Naive thymus-derived CD8-positive, alpha-beta T cell (primary cell): ENCODE measurements around the gene RNF34. TPM values are rescaled to one million over a fixed set of nuclear protein-coding genes. Genes with fewer than 3 reads are reported as not detected.

Source experiments
- ATAC-seq, 2 donors: fragments of 150-1000 bp; cut with Tn5 transposase in 1 of 2; sonication (Bioruptor Pico), chemical (Tn5 transposase) in 1 of 2; 1 replicate in 1 of 2; 2 replicates in 1 of 2; pipeline ENCODE4 v1.10.0; 2021; ENCODE audit warnings: mild to moderate bottlenecking in 2 of 2, moderate library complexity in 2 of 2
- POLR2A ChIA-PET: fragments of 350-600 bp; sonication (Branson Sonifier 250); formaldehyde crosslinking; loops from one replicate; lab custom pipeline; 2021; ENCODE audit warnings: antibody characterized with exemption; lab: Charles Lee
- DNase-seq, 10 donors: peaks; one replicate each; pipeline versions ENCODE4 v3.0.0 to v3.0.0-alpha.2; 2020 to 2022
- H3K27ac Mint-ChIP-seq, 10 donors: one replicate each; pipeline ENCODE4 v1.8.0; 2020 to 2022; ENCODE audit warnings: mild to moderate bottlenecking in 10 of 10, mixed read lengths in 10 of 10, moderate library complexity in 4 of 10, inconsistent platforms in 1 of 10
- H3K27me3 Mint-ChIP-seq, 5 donors: one replicate each; pipeline ENCODE4 v1.8.0; 2021 to 2022; ENCODE audit warnings: mixed read lengths in 5 of 5
- H3K36me3 Mint-ChIP-seq, 3 donors: one replicate each; pipeline ENCODE4 v1.8.0; 2020 to 2022; ENCODE audit warnings: mixed read lengths in 3 of 3, mild to moderate bottlenecking in 2 of 3, inconsistent platforms in 1 of 3
- H3K4me1 Mint-ChIP-seq, 4 donors: one replicate each; pipeline ENCODE4 v1.8.0; 2021 to 2022; ENCODE audit warnings: mixed read lengths in 4 of 4
- H3K4me3 Mint-ChIP-seq, 10 donors: one replicate each; pipeline ENCODE4 v1.8.0; 2020 to 2022; ENCODE audit warnings: mild to moderate bottlenecking in 10 of 10, mixed read lengths in 10 of 10, moderate library complexity in 6 of 10, inconsistent platforms in 1 of 10
- H3K9me3 Mint-ChIP-seq, 9 donors: one replicate each; pipeline ENCODE4 v1.8.0; 2020 to 2022; ENCODE audit warnings: mixed read lengths in 9 of 9, mild to moderate bottlenecking in 3 of 9, inconsistent platforms in 1 of 9, moderate library complexity in 1 of 9
- polyA plus RNA-seq, 3 donors: library from polyadenylated mRNA; unstranded; fragments of 300-500 nt; fragmentation: Illumina TruSeq; gene quantifications; one replicate each; pipeline ENCODE4 v1.2.3, GENCODE V29; 2021
- total RNA-seq, 8 experiments: library from RNA in 2 of 8; stranded (reverse) in 2 of 8; gene quantifications; one replicate each; pipeline ENCODE4 v1.2.3 and lab custom pipeline; 2021 to 2026

The RNF34 gene, protein sequence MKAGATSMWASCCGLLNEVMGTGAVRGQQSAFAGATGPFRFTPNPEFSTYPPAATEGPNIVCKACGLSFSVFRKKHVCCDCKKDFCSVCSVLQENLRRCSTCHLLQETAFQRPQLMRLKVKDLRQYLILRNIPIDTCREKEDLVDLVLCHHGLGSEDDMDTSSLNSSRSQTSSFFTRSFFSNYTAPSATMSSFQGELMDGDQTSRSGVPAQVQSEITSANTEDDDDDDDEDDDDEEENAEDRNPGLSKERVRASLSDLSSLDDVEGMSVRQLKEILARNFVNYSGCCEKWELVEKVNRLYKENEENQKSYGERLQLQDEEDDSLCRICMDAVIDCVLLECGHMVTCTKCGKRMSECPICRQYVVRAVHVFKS
- total RNA-seq: 10 to 100 TPM; 74.8 to 77.1 TPM
- polyA plus RNA-seq: 10 to 100 TPM; 34.5 to 49.0 (median 36.2) TPM
- 33.9 to 81.0 (median 64.6) reads per million in 6 experiments for total RNA-seq (lab: John Stamatoyannopoulos, UW)

DNA sequence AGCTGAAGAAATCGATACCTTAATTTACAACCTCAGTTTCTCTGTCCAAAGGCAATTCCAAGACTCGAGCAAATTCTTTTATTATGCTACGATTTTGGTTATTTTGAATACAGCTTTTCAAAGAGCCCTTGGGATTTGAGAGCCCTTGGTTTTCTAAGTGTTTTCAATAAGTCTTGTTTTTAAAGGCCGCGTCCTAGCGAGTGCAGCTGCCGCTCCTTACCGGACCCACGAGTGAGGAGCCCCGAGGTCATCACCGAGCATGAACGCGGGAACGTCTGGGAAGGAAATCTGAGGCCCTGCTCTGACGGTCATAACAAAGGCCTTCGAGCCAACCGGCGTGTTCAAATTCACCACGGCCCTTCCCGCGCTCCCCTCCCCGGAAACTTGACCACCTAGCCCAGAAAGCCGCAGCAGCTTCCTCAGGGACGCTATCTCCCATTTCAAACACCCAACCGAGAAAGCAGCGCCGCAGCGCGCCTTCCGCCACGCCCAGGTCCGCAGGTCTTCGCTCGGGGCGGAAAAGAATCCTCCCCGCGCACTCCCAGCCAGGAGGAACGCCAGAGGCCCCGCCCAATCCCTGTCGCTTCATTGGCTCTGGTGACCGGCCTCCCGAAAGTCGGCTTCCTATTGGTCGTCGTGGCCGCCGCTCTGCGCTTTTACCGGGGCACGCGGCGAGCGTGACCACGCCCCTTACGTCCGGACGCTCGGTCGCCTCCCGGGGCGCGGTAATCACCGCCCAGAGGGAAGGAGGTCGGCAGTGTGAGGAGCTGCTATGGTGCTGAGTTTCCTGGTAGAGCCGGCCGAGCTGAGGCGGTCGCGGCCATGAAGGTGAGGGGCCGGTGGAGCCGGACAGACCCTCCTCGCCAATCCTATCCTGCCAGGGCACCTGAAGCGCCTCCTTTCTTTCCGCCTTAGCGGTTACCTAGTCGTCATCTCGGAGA lies at the start of gene RNF34:
Gene RNF34, plus strand, starts transcription at position 728 of the 941 bp plus-strand sequence. Its CDS starts 95 bp downstream, at position 823.
- Mint-ChIP-seq H3K27me3 (no peaks in the 10 kb centered on the region), H3K4me1 (peaks cover 15 to 47% (median 33%) of the 10 kb centered on the region in 4 donors), H3K9me3 (no peaks in the 10 kb centered on the region), H3K4me3 (peak within 1 kb of the TSS; percentile 83 to 98 (median 93)), H3K36me3 (peaks cover 0 to 19% (median 4%) of the 10 kb centered on the region in 3 donors), H3K27ac (peak within 1 kb of the TSS; percentile 87 to 98 (median 95))
- DNase-seq (peak; percentile 91 to 99 (median 96)), ATAC-seq (peak; percentile 89 to 90)
- POLR2A ChIA-PET: interaction anchor here (0.6 to 4.3 kb wide), 11 partner anchors 12 to 994 kb away, joined by 3 to 36 read pairs (median 3); partner anchors contain the start of genes ANAPC5 and ORAI1

DNA sequence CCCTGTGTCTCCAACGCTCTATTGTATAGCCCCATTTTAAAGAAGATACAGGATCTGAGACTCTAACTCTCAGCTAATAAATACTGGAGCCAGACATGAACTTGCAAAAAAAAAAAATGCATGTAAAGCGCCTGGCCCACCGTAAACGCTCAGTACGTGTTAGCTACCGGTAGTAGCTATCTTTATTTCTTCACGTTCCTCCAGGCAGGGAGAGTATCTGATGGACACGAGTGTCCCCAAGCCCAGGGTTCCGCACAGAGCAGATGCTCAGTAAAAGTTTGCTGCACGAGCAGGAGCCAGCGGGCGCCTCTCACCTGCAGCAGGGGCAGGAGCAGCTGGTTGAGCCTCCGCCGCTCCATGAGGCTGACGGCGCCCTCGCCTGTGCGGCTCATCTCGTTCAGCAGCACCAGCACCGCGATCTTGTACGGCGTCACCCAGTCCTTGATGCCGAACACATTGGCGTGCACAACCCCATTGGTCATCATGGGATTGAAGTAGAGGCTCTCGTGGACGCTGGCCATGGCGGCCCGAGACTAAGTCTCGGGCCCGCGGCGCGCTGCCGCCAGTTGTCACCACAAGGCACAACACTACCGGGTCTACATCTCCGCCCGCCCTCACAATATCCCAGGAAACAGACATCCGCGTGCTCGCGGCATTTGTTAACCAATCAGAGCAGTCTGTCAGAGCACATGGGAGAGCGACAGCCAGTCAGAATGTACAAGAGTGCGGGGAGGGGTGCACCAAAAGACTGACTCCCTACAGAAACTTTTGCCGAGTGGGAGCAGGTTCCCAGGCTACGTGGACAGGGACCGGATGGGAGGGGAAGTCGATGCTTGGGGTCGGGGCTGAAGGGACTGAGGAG lies 47.9 kb upstream of the RNF34 start, which contains the start of gene ANAPC5:
Gene ANAPC5, minus strand, starts transcription at position 592 of the 862 bp plus-strand sequence. Its CDS starts 71 bp downstream, at position 521.
- peak within 1 kb of the TSS; percentile 92 to 99 (median 97) for H3K27ac Mint-ChIP-seq
- peaks cover 0 to 15% (median 0%) of the 10 kb centered on the region in 3 donors for H3K36me3 Mint-ChIP-seq
- POLR2A ChIA-PET: interaction anchor here (0.5 to 2.0 kb wide), 10 partner anchors 13 to 915 kb away, joined by 3 to 36 read pairs (median 3); partner anchors contain the start of genes CAMKK2 and RNF34
- peaks cover 13 to 49% (median 46%) of the 10 kb centered on the region in 4 donors for H3K4me1 Mint-ChIP-seq
- H3K27me3 Mint-ChIP-seq: peaks cover 0 to 2% (median 0%) of the 10 kb centered on the region in 5 donors
- ATAC-seq (peak; percentile 97), DNase-seq (peak; percentile 65 to 94 (median 88))
- no peaks in the 10 kb centered on the region for H3K9me3 Mint-ChIP-seq
- peak within 1 kb of the TSS; percentile 87 to 100 (median 98) for H3K4me3 Mint-ChIP-seq

DNA sequence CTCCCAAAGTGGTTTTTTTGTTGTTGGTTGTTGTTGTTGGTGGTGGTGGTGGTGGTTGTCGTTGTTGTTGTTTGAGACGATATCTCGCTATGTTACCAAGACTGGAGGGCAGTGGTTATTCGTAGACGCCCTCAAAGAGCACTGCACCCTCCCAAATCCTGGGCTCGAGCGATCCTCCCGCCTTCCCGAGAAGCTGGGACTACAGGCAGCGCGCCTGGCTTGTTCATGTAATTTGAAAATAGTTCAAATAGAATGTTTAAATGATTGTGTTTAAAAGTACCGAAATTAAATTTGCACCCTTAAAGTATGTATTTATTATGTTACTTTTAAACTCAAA lies 47.3 kb upstream of the RNF34 start:
- Mint-ChIP-seq H3K9me3 (no peaks in the 10 kb centered on the region), H3K27ac (peak overlapping the region; percentile 92 to 99 (median 97)), H3K27me3 (peaks cover 0 to 2% (median 0%) of the 10 kb centered on the region in 5 donors), H3K4me3 (peak overlapping the region; percentile 87 to 100 (median 98)), H3K36me3 (peaks cover 0 to 9% (median 0%) of the 10 kb centered on the region in 3 donors), H3K4me1 (peaks cover 13 to 47% (median 42%) of the 10 kb centered on the region in 4 donors)
- DNase-seq: no peak
- POLR2A ChIA-PET: interaction anchor here (0.6 to 2.0 kb wide), 3 partner anchors 48 to 187 kb away, joined by 3 to 36 read pairs (median 4); partner anchors contain the start of genes CAMKK2 and RNF34
- peak in 1 of 2 donors; percentile 32 for ATAC-seq

DNA sequence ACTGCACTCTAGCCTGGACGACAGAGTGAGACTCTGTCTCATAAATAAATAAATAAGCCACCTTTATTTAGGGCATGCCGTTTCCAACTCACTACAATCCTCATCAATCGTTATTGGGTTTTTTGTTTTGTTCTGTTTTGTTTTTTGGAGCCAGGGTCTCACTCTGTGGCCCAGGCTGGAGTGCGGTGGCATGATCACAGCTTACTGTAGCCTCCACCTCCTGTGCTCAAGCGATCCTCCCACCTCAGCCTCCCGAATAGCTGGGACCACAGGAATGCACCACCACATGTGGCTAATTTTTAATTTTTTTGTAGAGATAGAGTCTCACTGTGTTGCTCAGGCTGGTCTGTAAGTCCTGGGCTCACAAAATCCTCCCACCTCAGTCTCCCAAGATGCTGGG lies 44.1 kb upstream of the RNF34 start:
- Mint-ChIP-seq H3K4me1 (peaks cover 7 to 22% (median 20%) of the 10 kb centered on the region in 4 donors), H3K36me3 (no peaks in the 10 kb centered on the region), H3K4me3 (no peak overlapping the region), H3K9me3 (no peaks in the 10 kb centered on the region), H3K27ac (peak overlapping the region in 1 of 10 donors; percentile 51), H3K27me3 (peaks cover 0 to 2% (median 0%) of the 10 kb centered on the region in 5 donors)
- DNase-seq: no peak
- no peak for ATAC-seq
- POLR2A ChIA-PET: no interaction called here

DNA sequence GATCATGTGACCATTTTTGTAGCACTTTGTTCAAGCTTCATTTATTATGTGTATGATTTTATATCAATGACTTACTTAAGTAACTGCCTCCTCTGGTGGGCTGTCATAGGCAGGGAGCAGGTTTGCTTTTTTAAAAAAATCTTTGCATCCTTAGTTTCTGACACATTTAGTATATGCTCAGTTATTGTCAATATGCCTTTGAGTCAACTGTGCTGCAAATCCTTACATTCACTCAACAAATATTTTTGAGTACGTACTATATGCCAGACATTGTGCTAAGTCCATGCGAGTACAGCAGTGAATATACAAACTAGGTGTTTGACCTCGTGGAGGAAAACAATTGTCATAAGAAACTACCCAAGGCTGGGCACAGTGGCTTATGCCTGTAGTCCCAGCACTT lies 43.3 kb upstream of the RNF34 start:
- no peaks in the 10 kb centered on the region for H3K36me3 Mint-ChIP-seq
- no peak for DNase-seq
- ATAC-seq: no peak
- H3K4me1 Mint-ChIP-seq: peaks cover 7 to 17% (median 14%) of the 10 kb centered on the region in 4 donors
- no peaks in the 10 kb centered on the region for H3K9me3 Mint-ChIP-seq
- H3K27me3 Mint-ChIP-seq: peaks cover 0 to 2% (median 0%) of the 10 kb centered on the region in 5 donors
- H3K27ac Mint-ChIP-seq: peak overlapping the region in 1 of 10 donors; percentile 35
- POLR2A ChIA-PET: no interaction called here
- H3K4me3 Mint-ChIP-seq: no peak overlapping the region

DNA sequence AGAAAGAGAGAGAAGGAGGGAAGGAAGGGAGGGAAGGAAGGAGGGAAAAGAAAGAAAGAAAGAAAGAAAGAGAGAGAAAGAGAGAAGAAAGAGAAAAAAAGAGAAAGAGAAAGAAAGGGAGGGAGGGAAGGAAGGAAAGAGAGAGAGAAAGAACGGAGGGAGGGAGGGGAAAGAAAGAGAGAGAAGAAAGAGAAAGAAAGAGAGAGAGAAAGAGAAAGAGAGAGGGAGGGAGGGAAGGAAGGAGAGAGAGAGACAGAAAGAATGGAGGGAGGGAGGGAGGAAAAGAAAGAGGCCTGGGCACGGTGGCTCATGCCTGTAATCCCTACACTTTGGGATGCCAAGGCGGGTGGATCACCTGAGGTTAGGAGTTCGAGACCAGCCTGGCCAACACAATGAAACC lies 42.6 kb upstream of the RNF34 start:
- Mint-ChIP-seq H3K27ac (peak overlapping the region in 2 of 10 donors; percentile 13 to 35), H3K4me1 (peaks cover 5 to 11% (median 8%) of the 10 kb centered on the region in 4 donors), H3K36me3 (no peaks in the 10 kb centered on the region), H3K4me3 (no peak overlapping the region), H3K27me3 (peaks cover 0 to 1% (median 0%) of the 10 kb centered on the region in 5 donors), H3K9me3 (no peaks in the 10 kb centered on the region)
- POLR2A ChIA-PET: interaction anchor here (0.7 kb wide), 1 partner anchor 43 kb away, joined by 3 read pairs; the partner anchor contains the start of gene RNF34
- ATAC-seq (no peak), DNase-seq (no peak)

DNA sequence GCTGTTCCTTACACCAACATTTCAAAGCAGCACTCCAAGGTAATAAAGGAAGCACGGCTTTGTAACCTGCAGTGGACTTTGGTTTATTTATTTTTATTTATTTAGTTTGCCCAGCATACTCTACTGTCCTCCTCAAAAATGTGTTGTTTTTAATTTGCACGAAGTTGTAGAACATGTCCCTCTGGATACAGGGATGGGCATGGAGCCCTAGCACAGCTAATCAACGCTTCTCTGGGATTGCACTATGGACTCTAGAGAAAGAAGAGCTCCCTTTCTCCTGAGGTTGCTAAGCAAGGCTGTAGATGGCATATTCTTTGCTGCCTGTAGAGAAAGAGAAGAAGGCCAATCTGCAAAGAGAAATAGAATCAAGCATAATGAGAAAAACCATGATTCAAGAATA lies 41.8 kb upstream of the RNF34 start:
- H3K36me3 Mint-ChIP-seq: no peaks in the 10 kb centered on the region
- H3K4me3 Mint-ChIP-seq: no peak overlapping the region
- no peak for DNase-seq
- ATAC-seq: no peak
- no peaks in the 10 kb centered on the region for H3K27me3 Mint-ChIP-seq
- no peaks in the 10 kb centered on the region for H3K9me3 Mint-ChIP-seq
- POLR2A ChIA-PET: interaction anchor here (0.5 kb wide), 1 partner anchor 89 kb away, joined by 4 read pairs; no protein-coding TSS in a partner anchor
- H3K4me1 Mint-ChIP-seq: peaks cover 2 to 3% (median 2%) of the 10 kb centered on the region in 4 donors
- H3K27ac Mint-ChIP-seq: no peak overlapping the region

DNA sequence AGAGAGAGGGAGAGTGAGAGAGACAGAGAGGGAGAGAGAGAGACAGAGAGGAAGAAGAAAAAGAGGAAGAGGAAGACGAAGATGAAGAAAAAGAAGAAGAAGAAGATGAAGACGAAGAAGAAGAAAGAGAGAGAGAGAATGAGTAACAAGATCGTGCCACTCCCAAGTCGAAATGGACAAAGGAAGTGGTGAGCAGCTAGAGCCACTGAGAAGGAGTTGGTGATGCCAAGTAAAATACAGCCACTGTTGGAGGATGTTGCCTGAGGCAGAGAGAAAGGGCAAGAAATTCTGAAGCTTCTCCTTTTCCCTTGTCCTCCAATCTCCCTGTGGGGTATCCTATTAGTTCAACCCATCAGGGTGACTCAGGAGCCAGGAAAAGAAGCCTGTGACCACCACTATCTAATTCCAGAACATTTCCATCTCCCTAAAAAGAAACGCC lies 35.2 kb upstream of the RNF34 start:
- ATAC-seq: no peak
- H3K9me3 Mint-ChIP-seq: no peaks in the 10 kb centered on the region
- H3K36me3 Mint-ChIP-seq: no peaks in the 10 kb centered on the region
- no peak for DNase-seq
- H3K27me3 Mint-ChIP-seq: peaks cover 6 to 20% (median 14%) of the 10 kb centered on the region in 5 donors
- POLR2A ChIA-PET: no interaction called here
- H3K4me1 Mint-ChIP-seq: no peaks in the 10 kb centered on the region
- peak overlapping the region in 2 of 10 donors; percentile 2 to 80 for H3K27ac Mint-ChIP-seq
- H3K4me3 Mint-ChIP-seq: no peak overlapping the region

DNA sequence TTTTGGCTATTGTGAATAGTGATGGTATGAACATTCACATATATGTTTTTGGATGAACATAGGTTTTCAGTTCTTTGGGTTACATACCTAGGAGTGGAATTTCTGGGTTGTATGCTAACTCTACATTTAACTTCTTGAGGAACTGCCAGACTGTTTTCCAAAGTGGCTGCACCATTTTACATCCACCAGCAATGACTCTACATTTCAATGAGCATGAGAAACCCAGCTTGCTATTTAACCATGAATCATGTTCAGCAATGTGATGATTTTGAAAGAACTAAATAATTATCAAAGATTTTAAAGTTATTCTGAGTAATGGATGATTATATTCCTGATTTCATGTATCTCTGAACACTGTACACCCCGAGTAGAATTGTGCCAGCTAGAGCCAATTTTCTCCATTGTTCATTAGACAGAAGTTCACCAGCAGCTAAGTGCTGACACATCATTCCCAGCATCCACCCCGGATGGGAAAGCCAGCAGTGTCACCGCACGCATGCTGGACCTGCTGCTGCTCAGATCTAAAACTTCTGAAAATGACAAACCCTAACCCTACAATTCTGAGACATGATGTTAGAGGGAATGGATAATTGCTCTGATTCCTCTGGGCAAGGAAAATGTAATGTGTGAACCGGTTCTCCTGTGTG lies 34.4 kb upstream of the RNF34 start:
- DNase-seq: no peak
- Mint-ChIP-seq H3K4me1 (no peaks in the 10 kb centered on the region), H3K27ac (no peak overlapping the region), H3K36me3 (no peaks in the 10 kb centered on the region), H3K9me3 (no peaks in the 10 kb centered on the region), H3K4me3 (no peak overlapping the region), H3K27me3 (peaks cover 6 to 20% (median 14%) of the 10 kb centered on the region in 5 donors)
- no peak for ATAC-seq
- POLR2A ChIA-PET: no interaction called here

DNA sequence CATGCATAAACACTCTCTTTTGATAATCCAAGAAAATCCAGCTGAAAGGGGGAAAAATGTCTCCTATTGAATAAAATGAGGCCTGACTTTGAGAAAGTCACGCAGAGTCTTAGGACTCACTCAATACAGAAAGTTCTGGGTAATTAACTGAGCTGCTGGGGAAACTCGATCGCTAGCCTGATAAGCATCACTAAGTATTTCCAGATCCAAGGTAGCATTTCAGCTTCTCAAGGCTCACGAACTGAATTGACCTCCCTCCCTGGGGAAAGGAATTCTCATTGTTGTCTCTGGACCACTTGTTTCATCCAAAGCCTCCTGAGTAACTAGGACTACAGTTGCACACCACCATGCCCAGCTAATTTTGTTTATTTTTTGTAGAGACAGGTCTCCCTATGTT lies 33.9 kb upstream of the RNF34 start:
- Mint-ChIP-seq H3K36me3 (no peaks in the 10 kb centered on the region), H3K27ac (no peak overlapping the region), H3K9me3 (no peaks in the 10 kb centered on the region), H3K4me3 (no peak overlapping the region), H3K27me3 (peaks cover 6 to 20% (median 14%) of the 10 kb centered on the region in 5 donors), H3K4me1 (no peaks in the 10 kb centered on the region)
- ATAC-seq (no peak), DNase-seq (no peak)
- POLR2A ChIA-PET: no interaction called here

DNA sequence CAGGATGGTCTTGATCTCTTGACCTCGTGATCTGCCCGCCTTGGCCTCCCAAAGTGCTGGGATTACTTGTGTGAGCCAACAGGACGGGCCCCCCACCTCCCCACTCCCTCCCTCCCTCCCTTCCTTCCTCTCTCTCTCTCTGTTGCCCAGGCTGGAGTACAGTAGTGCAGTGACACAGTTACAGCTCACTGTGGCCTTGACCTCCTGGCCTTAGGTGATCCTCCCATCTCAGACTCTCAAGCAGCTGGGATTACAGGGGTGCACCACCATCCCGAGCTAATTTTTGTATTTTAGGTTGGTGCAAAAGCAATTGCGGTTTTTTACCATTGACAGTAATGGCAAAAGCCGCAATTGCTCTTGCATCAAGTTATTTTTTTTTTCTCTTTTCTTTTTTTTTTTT lies 28.5 kb upstream of the RNF34 start:
- H3K27me3 Mint-ChIP-seq: peaks cover 0 to 4% (median 0%) of the 10 kb centered on the region in 5 donors
- DNase-seq (no peak), ATAC-seq (no peak)
- H3K36me3 Mint-ChIP-seq: peaks cover 0 to 2% (median 0%) of the 10 kb centered on the region in 3 donors
- POLR2A ChIA-PET: no interaction called here
- no peaks in the 10 kb centered on the region for H3K4me1 Mint-ChIP-seq
- H3K9me3 Mint-ChIP-seq: peaks cover 0 to 2% (median 0%) of the 10 kb centered on the region in 9 donors
- no peak overlapping the region for H3K4me3 Mint-ChIP-seq
- no peak overlapping the region for H3K27ac Mint-ChIP-seq
